ENCODE results near the gene PCDH15.

Gene PCDH15

DNA sequence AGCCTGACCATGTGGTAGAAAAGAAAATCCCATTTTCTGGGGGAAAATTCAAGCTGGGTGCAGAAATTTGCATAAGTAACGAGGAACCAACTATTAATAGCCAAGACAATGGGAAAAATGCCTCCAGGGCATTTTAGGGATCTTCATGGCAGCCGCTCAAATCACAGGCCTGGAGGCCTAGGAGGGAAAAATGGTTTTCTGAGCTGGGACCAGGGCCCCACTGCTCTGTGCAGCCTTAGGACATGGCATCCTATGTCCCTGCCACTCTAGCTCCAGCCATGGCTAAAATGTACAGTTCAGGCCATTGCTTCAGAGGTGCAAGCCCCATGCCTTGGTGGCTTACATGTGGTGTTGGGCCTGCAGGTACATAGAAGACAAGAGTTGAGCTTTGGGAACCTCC lies 459.0 kb downstream of the PCDH15 start:
- DNase-seq: no peak

DNA sequence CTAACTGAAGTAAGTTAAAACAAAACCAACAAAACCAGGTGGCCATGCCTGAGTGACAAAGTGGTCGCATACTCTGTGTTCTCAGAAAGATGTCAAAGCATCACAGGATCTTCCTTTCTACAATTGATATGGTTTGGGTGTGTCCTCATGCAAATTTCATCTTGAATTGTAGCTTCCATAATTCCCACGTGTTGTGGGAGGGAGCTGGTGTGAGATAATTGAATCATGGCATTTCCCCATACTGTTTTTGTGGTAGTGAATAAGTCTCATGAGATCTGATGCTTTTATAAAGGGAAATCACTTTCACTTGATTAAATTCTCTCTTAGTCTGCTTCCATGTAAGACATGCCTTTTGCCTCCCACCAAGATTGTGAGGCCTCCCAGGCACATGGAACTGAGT lies 465.7 kb downstream of the PCDH15 start:
- no peak for DNase-seq

DNA sequence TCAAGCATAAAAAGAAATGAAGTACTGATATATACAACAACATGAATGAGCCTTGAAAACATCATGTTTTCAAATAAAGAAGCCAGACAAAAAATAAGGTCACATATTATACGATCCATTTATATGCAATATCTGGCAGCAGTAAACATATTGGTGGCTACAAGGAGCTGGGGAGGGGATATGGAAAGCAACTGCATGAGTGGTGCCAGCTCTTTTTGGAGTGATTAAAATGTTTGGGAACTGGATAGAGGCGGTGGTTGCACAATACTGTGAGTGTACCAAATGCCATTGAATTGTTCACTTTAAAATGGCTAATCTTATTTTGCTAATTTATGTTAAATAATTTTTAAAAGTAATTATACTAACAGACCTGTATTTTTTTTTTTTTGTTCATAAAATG lies 481.7 kb downstream of the PCDH15 start:
- DNase-seq: no peak

DNA sequence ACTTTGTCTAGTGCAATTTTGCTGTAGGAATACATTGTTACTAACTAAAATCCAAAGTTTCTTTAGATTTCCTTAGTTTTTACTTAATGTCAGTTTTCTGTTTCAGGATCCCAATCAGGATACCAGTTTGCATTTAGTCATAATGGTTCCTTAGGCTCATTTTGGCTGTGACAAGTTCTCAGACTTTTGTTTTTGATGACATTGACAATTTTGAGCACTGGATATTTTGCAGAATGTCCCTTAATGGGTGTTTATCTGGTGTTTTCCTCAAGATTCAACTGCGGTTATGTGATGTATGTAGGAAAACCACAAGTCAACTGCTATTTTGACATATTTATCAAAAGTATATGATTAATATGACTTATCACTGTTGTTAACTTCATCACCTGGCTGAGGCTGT lies 482.6 kb downstream of the PCDH15 start:
- DNase-seq: no peak

DNA sequence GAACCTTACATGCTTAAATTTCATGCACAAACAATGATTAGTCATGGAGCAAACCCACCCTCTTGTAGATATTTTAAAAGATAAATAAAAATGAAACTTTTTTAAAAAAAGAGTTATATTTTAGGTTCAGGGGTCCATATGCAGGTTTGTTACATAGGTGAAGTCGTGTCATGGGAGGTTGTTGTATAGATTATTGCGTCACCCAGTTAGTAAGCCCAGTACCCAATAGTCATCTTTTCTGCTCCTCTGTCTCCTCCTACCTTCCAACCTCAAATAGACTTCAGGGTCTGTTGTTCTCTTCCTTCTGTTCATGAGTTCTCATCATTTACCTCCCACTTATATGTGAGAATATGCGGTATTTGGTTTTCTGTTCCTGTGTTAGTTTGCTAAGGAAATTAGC lies 486.6 kb downstream of the PCDH15 start:
- no peak for DNase-seq

DNA sequence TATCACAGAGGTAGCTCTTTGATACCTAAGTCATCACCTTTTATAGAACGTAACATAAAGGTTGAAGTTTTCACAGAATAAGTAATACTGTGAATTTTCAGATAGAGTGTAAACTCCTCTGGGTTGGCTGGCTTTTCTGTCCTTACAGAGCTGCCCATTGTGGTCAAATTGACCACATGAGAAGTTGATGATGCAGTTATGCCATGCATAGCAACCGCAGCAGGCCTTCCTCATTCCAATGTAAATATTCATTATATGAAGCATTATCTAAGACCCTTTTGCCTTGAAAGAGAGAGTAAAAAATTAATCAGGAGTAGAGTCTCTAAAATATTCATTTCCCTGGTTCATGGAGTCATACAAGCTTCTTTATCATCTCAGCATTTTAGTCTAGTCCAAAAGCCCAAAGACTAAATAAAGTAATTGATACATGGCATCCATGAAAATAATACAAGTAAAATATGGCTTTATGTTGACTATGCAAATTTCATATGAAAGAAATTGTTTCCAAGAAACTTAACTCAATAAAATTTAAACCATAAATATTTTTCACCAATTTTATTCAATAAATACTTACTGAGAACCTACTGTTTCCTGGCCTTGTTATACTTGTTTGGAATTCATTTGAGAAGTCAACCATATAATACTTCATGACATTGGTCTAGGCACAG lies 516.4 kb downstream of the PCDH15 start:
- no peak for DNase-seq

DNA sequence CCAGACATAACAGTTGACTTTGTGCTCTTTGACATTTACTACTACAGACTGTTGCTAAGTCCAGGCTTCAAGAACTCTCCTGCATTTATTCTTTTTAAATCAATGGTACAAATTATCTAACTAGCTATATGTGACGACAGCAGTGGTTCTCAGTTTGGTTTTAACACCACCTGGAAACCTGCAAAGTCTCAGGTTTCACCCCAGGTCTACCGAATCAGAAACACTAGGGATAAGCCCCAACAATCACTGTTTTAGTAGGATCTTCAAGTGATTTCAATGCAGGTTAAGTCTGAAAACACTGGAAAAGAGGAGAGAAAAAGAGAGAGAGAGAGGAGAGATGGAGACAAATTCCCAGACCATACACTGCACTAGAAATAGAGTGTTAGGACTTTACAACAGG lies 519.0 kb downstream of the PCDH15 start:
- no peak for DNase-seq

DNA sequence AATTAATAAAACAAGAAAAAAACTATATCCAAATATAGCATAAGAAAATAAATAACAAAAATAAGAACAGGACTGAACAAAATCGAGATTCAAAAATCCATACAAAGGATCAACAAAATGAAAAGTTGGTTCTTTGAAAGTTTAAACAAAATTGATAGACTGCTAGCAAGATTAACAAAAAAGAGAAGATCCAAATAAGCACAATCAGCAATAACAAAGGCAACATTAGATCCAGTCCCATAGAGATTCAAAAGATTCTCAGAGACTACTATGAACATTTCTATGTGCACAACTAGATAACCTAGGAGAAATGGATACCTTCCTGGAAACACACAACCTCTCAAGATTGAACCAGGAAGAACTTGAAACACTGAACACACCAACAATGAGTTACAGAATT lies 534.6 kb downstream of the PCDH15 start:
- no peak for DNase-seq

DNA sequence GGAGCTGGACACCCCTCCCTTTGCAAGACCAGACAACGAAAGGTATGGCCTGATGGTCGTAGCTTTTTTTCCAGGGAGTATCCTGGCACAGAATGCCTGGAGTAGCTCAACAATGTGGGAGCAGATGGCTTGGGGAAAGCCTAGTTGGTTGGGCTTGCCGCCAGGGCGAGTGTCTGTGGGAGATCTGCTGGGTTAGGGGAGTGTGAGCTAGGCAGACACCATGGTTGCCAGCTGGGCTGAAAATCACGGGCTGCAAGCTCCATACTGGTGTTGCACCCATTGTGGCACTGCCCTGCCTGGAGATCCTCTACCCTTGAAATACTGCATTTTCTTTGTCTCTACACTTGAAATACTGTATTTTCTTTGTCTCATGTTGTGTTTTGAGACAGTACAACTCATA lies 538.3 kb downstream of the PCDH15 start:
- no peak for DNase-seq

DNA sequence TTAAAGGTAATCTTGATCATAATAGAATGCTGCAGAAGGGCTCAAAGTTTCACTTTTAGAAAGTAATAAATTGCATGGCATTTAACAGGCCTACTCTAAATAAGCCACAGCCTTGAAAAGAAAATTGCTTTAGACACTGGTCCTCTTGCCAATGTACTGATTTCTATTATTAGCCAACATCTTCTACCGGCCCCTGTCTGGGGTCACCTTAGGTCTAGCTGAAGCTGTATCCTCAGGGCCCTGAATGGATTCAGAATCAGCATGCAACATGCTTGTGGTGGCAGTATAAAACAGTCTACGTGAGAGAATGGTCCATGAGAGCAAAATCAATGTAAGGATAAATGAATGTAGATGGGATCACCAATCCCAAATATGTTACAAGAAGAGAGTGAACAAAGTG lies 541.9 kb downstream of the PCDH15 start:
- DNase-seq: no peak

DNA sequence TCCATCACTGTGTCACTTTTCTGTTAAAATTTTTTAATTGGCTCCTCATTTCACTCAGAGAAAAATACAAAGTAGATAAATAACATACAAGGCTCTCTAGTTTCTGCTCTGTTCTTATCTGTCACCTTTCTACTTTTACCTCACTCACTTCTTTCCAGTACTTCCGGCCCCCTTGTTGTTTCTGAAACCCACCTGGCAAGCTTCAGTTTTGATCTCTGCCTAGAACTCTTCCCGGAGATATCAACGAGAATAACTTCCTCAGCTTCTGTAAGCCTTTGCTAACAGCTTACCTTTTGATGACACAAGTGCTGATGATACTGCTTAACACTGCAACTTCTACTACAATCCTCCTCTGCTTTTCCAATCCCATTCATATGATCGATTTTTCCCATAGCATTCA lies 566.2 kb downstream of the PCDH15 start:
- no peak for DNase-seq

DNA sequence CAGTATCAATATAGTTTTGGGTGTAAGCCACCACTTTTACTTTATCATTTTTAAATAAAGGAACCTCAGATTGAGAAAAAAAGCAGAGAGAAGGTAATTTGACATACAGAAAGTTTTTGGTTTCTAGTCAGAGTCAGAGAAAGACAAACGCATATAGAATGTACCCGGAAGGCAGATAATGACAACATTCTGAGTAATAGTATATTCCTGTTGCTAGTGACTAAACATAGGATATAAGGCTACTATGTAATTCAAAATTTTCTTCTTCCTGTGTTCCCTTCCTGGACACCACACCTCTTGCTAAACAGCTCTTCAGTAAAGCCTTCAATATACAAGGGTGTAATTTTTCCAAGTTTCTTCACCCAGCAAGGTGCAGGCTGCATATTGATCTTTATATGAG lies 597.6 kb downstream of the PCDH15 start:
- DNase-seq: no peak

DNA sequence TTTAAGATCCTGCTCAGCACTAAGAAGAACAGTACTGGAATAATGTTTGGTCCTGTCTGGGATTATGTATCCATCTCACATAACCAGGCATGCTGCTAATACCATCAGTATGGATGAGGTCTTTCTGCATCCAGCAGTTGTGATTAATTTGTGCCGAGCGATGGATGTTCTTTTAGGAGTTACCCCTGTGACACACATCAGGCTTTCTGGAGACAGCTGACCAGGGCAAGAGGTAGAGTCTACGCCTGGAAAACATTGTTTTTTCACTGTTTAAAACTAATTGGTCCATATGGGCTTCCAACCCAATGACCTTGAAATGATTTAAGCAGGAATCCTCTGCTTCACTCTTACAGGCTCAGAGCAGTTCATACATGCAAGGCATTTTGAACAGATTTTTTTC lies 603.0 kb downstream of the PCDH15 start:
- DNase-seq: no peak

DNA sequence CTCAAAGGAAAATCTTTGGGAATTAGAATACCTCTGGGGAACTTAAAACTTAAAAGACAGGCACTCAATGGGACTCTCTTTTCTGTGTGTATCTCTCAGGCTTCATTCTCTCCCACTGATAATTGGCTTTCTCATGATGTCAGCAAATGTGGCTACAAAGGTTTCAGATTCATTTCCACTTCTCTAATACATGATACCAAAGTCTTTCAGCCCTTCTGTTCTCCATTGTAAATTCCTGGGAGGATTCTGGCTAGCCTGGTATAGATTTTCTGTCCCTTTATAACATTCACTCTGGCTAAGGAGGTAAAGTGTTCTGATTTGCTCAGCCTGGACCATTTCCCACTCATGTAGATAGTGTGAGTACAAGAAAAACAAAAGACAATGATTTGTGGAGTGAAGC lies 606.2 kb downstream of the PCDH15 start:
- no peak for DNase-seq

DNA sequence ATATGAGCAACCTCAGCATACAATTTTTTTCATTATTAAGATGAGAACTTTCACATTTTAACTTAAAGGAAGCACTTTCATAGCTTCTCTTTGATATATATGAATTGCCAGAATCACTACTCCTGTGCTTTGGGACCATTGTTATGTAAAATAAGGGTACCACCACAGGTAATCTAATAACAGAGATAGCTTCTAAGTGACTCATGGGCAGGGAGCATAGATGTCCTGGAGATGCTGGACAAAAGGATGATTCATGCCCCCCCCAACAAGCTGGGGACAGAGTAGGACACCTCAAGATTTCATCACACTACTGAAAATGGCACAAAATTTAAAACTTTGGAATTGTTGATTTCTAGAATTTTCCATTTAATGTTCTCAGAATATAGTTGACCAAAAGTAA lies 641.1 kb downstream of the PCDH15 start:
- DNase-seq: no peak

DNA sequence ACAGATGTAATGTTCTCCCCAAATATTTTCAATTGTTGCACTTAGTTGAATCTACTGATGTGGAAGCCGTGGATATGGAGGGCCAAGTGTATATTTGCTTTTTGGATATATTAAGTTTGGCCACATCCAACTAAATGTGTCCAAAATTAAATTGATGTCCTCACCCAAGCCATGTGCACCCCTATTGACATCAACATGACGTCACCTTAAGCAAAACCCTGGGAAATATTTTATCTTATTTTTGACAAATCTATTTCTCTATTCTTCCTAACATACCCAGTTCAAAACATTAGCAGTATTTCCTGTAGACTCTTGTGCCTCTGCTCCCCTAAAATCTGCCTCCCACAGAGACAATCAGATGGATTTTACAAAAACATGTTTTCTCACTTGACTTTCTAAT lies 652.5 kb downstream of the PCDH15 start:
- no peak for DNase-seq

DNA sequence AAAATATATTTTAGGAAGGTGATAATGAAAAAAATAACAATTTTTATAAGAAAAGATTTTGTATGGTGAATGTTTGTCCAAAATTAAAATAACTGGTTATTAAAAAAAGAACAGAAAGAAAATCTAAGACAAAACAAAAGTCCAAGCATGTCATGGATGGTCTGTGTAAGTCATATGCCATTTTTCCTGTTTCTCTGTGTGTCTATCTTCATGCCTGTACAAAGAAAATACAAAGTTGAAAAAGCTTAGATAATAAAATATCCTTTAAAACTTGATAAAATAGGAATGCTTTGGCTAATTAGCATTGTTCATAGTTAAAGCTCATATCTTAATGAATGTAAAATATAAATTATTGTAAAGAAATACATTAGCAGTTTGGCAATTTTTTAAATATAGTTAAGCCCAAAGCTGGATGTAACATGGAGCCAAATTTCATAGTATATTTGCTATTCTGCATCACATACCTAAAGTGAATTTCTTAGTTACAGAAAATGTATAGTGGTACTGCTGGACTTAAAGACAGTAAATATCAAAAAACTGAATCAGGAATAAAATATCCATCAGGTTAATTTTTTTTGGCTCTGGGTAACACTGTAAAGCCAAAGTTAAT lies 661.1 kb downstream of the PCDH15 start:
- no peak for DNase-seq

DNA sequence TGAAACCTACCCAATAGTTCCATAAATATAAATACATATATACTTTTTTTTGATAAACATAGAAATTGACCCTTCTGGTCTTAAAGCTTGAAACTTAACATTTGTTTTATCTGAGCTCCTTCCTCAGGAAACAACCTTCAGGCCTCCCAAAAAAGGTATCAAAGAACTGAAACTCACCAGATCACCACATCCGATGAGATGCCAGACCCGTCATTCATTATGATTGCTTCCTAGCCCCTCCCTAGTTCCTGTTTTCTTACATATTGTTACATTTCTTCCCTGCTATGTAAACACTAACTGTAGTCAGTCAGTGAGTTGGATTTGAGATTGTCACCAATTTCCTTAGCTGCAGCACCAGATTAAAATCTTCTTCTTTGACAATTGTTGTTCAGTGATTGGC lies 663.6 kb downstream of the PCDH15 start:
- no peak for DNase-seq

DNA sequence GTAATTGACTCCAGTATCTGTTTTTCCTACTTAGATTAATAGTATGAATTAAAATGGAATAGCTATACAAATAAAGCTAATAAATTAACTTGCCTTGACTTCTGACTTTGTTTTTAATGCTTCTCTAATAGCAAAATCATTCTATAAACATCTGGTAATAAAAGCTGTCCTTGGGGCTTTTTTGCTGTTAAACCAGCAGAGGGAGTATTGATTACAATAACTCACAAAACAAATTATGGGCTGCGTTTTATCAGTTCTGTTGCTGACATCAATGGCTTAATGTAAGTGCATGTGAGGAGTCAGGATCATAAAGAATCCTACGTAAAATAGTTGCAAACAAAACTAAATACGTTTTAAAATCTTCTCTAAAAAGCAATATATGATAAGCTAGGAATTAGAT lies 667.8 kb downstream of the PCDH15 start:
- DNase-seq: no peak

DNA sequence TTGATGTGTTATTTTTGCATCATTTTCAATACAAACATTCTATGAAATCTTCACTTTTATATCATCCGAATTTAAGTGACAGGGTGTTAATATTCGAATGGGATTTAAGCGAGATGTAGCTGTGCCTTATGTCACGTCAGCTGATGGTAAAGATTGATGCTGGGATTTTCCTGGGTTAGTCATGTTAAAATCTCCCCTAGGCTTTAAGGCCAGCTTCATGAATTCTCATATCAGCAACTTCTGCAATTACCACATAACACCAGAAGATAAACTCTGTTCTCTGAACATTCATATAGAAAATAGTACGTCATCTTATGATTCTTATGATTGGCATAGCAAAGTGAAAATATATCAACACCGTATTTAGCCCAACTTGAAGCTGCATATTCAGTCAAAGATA lies 669.2 kb downstream of the PCDH15 start:
- no peak for DNase-seq

DNA sequence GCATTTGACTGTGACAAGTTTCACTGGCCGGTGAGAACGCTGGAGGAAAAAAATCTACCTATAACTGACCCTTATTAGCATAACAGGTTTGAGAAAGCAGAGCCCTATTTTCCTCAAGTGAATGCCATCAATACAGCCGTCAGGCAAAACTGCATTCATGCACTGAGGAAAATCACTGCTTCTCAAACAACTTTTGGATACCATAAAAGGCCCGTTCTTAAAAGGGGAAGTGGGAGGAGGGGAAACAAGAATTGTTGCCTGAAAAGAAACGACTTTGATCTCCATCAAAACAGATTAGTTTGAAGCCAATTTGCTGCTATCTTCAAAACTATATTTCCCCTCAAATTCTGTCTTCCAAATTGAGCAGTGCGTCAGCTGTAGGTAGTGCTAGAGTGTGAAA lies 670.6 kb downstream of the PCDH15 start:
- DNase-seq: no peak

DNA sequence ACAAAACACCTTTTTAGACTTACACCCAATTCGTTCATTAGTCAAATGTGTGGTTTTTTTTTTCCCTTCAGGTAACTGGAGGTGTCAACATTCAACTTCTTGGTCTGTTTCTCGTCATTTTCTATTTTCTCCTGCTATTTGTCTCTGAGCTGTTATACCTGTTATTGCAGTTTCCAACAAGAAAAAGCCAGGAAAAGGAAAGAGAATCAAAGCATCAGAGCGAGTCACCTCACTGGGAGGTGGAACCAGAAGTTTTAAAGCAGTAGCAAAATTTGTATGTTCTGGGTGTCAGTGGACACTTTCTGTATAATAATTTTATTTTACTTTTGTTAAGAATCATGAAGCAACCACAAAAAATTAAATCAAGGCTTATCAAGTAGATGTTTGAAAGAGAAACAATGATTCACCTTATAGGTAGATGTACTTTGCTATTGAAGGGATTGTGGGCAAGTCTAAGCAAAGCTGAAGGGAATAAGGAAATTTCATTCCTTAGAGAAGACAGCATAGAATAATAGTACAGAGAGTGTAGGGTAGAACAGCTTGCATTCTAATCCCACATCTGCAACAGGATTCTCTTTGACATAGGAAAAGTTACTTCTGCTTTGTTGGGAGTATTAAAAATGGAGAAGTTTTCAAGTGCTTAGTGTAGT lies 675.8 kb downstream of the PCDH15 start:
- no peak for DNase-seq

DNA sequence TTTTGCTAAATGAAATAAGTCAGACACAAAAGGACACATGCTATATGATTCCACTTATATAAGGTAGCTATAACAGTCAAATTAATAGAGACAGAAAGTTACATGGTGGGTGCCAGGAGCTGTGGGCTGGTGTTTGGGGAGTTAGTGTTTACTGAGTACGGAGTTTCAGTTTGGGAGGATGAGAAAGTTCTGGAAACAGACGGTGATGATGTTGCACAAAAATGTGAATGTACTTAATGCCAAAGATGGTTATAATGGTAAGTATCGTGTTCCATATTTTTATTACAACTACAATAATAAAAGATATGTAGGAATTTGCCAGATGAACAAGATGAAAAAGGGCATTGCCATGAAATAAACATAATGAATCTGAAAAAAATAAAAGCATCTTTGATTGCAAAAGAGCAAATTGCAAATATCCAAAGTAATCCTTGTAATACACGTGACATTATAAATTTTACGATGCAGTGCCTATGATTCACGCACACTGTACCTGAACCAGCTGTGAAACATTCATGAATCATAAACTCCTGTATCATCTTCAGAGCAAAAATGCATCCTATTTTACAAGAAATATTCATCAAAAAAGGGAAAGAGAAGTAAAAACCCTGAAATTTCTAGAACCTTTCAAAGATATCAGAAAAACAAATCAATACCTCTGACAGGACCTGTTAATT lies 676.7 kb downstream of the PCDH15 start:
- DNase-seq: no peak

DNA sequence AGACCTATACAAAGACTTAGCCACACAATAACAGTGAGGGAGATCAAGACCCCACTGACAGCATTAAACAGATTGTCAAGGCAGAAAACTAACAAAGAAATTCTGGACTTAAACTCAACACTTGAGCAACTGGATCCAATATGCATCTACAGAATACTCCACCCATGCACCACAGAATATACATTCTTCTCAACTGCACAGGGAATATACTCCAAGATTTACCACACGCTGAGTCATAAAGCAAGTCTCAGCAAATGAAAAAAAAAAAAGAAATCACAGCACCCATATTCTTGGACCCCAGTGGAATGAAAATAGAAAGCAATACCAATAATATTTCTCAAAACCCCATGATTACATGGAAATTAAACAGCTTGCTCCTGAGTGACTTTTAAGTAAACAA lies 680.2 kb downstream of the PCDH15 start:
- no peak for DNase-seq

Data from fibroblast of skin of right quadriceps (primary cell).